GM19372 (cell line): ENCODE measurements around the gene RDH5.
"Not testable (repeated sequence)": the region's sequence is repeated elsewhere in the genome, so short reads cannot be mapped to it uniquely, and the experiment has no call there.

Source experiments
- ATAC-seq: cut with Tn5 transposase; IDR thresholded peaks from one replicate; pipeline ENCODE4 v1.9.1; 2021; ENCODE audit warnings: mild to moderate bottlenecking, low read depth, moderate library complexity; ENCODE audit not compliant: unreplicated experiment

RDH5 gene

DNA sequence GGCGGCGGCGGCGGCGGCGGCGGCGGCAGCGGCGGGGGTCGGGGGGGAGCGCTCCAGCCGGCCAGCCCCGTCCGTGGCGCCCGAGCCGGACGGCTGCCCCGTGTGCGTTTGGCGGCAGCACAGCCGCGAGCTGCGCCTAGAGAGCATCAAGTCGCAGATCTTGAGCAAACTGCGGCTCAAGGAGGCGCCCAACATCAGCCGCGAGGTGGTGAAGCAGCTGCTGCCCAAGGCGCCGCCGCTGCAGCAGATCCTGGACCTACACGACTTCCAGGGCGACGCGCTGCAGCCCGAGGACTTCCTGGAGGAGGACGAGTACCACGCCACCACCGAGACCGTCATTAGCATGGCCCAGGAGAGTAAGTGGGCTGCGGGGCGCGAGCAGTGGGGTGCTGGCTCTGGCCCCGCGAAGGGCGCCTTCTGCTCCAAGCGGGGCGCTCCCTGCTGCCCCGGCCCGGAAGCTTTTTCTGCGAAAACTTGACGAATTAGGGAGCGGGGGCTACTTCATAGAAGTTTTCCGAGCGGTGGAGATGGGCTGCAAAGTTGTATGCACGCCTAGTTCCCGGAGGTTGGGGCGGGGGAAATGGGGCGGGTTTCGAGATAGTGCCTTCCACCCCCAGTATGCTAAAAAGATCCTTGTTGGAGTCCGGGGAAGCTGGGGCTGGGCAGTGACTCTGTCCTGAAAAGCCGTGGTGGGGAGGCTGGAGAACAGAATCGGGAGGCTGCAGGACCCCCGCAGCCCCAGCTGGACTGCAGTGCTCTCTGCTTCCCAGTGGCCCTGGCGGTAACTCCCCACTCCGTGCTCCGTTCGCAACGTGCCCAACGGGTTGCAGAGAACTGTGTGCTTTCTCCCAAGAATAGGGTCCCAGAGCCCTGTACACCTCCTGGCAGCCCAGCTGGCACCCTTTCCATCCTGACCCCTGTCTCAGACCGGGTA, 23.5 kb downstream of the RDH5 start:
- peak; percentile 53 for ATAC-seq

DNA sequence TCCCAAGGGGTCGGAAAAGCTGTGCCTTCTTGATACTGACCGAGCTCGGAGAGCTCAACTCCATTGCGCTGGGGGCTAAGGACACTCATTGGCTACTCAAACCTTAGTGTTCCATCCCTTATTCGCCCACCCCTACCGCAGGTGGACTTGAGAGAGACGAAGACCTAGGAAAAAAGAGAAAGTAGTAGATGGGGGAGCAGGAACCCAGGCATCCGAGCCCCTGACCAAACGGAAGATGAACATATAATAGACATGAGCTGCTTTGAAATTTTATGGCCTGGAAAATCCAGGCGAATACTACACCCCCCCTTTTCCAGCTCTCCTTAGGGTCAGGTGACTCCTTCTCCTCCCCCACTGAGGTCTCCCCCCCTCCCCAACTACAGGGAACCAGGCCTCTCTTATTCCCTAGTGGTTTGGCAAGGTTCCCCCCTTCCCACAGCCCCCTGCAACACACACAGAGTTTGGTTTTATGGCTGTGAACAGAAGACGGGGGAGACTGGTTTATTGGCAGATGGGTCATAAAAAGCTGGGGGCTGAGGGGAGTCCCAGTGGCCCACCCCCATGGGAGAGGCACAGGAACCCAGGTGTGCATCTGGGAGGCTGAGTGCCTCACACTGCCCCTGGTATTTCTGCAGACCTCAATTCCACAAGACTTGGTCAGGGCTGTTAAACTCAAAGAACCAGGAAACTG, 24.3 kb downstream of the RDH5 start:
- ATAC-seq: no peak

DNA sequence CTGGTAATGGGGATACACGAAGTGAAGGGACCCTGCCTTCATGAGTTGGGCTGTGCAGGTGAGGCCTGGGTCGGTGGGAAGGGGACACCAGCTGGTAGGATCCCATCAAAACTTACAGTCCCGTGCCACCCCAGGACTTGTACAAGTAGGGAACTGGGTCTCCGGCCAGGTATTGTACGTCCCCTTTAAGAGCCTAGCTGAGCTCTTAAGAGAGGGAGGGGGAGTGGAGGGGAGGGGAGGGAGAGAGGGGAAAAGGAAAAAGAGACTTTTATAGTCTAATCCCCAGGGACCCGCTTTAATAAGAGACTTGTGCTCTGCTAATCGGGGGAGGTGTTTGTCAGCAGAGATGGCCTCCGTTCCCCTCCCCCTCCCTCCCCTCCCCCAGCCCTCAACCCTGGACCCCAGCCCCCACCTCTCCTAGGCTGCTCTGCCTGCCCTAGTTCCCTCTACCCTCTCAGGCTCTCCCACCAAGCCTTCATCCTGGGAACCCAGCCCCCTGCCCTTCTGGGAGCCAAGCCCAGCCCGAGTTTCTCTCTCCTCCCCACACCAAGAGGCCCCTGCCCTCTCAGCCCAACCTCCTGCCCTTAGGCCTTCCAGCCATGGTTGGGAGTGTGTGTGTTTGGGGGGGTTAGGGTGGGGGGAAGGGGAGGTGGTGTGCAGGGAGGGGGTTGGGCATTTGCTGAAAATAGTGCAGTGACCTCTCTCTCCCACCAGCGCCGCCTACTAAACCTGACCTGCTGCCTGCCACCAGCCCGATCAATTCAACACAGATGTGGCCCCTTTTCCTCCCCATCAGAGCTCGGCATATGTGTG, 25.4 kb downstream of the RDH5 start:
- ATAC-seq: no peak

DNA sequence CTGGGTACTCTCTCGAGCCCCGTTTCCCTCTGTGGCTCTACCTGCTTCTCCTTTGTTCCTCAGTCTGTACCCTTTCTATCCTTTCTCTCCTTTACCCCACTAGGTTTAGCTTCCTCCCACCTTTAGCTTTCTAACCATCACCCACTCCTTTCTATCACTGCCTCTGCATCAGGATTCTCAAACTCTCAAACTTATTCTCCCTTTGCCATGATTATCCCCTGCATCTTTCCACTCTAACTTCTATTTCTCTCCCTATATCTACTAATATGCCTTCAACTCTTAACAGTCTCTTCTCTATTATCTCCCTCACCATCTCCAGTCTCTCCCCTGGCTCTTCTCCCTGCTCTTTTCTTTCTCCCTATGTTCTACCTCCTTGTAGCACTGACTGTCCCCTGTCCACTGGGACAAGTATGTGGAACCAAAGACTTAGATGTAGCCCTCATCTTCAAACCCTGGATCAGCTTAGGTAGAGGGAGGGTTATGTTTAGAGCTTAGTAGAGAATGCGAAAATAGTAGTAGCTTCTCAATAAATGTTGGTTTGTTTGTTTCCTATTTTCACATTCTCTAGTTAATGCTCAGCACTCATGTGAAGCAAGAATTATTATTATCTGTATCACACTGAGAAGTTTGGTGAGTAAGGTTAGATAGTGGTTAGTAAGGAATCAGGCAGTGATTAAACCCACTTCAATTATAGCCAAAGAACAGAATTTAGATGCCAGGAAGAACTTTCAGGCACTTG, 26.1 kb downstream of the RDH5 start:
- no peak for ATAC-seq

DNA sequence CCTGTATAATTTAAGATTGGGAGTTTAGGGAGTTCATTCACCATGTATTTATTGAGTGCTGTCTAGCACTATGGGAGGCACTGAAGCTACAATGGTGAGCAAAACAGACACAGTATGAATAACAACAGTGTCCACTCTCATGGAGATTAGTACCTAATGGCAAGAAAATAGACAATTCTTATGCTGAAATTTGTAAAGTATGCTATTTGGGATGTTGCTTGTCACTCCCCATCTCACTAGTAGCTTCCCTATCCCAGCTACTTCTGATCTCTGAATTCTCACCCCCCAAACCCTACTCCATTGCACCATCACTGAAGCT, 26.7 kb downstream of the RDH5 start:
- no peak for ATAC-seq

DNA sequence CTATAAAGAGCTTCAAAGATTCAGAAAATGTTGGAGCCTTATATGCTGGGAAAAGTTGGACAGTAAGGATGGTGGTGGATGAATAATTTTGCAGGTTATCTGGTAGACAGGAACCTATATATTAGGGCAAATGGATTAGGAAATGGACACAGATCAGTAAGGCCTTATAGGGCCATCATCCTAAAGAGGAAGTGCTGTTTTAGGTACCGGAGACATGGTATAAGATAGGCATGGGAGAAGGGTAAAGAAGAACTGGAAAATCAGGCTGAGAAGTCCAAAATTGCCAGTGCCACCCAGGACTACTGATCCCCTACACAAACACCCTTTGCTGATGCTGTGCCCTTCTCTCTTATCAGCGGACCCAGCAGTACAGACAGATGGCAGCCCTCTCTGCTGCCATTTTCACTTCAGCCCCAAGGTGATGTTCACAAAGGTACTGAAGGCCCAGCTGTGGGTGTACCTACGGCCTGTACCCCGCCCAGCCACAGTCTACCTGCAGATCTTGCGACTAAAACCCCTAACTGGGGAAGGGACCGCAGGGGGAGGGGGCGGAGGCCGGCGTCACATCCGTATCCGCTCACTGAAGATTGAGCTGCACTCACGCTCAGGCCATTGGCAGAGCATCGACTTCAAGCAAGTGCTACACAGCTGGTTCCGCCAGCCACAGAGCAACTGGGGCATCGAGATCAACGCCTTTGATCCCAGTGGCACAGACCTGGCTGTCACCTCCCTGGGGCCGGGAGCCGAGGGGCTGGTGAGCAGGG, 28.2 kb downstream of the RDH5 start:
- ATAC-seq: no peak

DNA sequence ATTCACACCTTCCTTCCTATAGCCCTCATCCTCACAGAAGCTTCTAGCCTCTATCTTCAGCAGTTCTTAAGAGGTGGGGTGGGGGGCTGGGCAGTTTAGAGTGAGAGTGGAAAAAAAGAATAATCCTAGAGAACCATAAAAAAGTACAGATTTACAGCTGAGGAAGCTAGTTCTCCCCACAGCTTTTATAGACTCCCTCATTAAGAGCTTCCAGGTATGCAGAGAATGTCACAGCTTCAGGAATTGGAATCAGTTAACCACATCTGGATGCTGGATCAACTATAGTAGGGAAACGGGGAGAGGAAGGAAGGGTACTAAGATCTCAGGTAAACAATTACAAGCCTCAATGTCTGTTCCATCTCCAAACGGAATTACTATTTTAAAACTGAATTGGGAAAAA, 35.1 kb downstream of the RDH5 start:
- ATAC-seq: no peak

DNA sequence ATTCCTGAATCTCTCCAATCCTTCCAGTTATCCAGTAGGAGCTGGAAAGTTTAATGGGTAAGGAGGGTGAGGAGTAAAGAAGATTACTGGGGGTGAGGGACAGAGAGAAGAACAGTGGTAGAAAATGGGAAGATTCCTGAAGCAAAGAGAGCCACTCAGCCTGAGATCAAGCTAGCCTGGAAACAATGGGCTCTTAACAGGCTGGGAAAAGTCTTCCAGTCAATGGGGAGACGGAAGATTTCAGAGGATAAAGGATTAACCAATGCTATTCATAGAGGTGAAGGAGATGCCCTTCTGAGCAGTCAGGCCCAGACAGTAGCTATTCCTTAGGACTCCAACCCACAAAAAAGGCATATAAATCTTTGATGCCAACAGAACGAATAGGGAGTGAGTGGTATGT, 37.5 kb downstream of the RDH5 start:
- no peak for ATAC-seq

DNA sequence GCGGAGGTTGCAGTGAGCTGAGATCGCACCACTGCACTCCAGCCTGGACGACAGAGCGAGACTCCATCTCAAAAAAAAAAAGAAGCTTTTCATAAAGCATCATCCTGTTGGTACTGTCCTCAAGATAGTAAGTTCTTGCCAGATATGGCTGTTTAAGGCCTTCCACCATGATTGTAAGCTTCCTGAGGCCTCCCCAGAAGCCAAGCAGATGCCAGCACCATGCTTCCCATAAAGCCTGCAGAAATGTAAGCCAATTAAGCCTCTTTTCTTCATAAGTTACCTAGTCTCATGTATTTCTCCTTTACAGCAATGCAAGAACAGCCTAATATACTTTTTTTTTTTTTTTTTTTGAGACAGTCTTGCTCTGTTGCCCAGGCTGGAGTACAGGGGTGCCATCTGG, 38.4 kb downstream of the RDH5 start:
- ATAC-seq: not testable (repeated sequence)

DNA sequence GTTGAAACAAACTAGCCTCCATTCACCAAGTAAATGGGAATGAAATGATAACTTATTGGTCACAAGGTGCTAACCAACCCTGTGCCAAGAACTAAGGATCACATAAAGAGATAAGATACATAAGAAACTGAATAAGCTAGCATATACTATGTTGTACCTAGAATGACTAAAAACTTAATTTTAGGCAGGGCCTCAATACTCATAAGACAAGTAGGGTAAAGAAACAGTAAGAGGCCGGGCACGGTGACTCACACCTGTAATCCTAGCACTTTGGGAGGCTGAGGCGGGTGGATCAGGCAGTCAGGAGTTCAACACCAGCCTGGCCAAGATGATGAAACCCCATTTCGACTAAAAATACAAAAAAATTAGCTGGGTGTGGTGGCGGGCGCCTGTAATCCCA, 40.5 kb downstream of the RDH5 start:
- no peak for ATAC-seq

DNA sequence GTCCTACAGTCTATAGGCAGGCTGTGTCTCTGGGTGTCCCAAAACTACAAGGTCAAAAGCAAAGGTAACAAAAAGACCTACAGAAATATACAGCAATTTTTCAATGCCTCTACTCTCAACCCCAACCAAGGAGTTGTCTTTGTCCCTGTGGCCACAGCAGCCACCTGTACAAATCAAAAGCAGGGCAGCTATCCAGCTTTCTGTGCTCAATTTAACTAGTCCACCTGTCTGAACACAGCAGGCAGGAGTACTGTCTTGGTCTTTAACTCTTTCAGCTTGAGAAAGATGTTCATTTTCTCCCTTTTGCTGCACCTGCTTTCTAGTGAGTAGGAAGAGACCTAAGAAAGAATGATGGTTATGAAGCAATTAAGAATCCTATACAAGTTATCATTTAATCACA, 42.5 kb downstream of the RDH5 start:
- ATAC-seq: no peak

DNA sequence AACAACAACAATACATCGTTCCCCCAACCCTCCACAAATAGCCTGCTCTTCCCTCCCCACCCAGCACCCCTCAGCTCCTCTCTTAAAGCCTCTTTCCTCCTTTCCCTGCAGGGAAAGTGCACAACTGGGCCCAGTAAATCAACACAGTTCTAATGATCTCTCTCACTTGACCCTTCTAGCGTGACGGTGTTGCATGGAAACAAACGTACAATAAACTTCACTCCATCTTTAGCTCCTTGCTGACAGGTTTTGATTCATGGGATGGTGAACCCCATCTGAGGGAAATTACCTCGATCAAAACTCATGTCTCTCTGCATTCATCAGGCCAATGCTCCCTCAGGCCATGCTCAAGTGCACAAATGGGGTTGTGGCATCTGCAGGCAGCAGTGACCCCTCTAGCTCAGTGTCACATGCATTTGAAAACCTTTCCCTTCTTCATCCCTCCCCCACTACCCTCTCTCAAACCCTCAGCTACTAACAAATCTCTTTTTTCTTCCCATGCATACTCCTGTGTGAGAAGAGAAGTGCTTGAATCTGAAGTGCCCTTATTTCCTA, 45.6 kb downstream of the RDH5 start:
- ATAC-seq: no peak

DNA sequence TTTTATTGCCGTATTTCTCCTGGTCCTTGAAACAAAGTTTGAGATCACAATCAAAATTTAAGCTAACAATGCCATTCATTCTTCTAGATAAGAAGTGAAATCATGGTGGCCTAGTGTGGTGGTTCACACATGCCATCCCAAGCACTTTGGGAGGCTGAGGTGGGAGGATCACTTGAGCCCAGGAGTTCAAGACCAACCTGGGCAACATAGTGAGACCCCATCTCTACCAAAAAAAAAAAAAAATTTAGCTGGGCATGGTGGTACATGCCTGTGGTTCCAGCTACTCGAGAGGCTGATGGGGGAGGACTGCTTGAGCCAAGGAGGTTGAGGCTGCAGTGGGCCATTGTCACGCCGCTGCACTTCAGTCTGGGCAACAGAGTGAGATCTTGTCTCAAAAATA, 47.0 kb downstream of the RDH5 start:
- no peak for ATAC-seq

DNA sequence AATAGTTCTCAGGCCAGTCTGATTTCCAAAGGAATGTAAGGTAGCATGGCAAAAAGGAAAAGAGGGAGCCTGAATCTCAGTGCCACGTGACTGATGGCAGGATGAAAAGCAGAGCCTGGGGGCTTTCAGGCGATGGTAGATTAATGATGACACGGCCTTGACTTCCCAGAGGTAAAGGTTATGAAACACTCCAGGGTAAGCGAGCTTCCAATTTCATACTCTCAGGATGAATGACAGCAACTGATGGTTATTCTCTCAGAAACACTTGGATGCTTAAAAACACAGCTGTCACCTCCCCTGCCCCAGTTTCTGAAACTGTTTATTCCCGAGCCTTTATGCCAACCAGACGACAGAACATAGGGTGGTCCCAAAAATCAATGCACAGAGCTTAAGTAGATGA, 51.5 kb downstream of the RDH5 start:
- ATAC-seq: no peak
